Fibroblast of skin of scalp (primary cell): ENCODE results near the gene ARL8A.
A peak's percentile ranks its signal among the peaks of the same experiment; 100 is the strongest.
"Not testable (repeated sequence)": the region's sequence is repeated elsewhere in the genome, so short reads cannot be mapped to it uniquely, and the experiment has no call there.

ENCODE experiments used
- DNase-seq: peaks from one replicate; pipeline ENCODE4 v3.0.0-alpha.2; 2013

The ARL8A gene

GRCh38 chr1:202158810-202159533, 14.4 kb upstream of the ARL8A start:
- no peak for DNase-seq

GRCh38 chr1:202157945-202158344, 13.4 kb upstream of the ARL8A start:
- no peak for DNase-seq

GRCh38 chr1:202156590-202156989, 12.1 kb upstream of the ARL8A start:
- DNase-seq = no peak

GRCh38 chr1:202155478-202156021, 11.0 kb upstream of the ARL8A start:
- no peak for DNase-seq

GRCh38 chr1:202154766-202155477, 10.4 kb upstream of the ARL8A start:
- peak; percentile 60 for DNase-seq

GRCh38 chr1:202154148-202154765, 9.7 kb upstream of the ARL8A start:
- DNase-seq = no peak

GRCh38 chr1:202153284-202153683, 8.7 kb upstream of the ARL8A start:
- no peak for DNase-seq

GRCh38 chr1:202152399-202152798, 7.9 kb upstream of the ARL8A start:
- no peak for DNase-seq

GRCh38 chr1:202151045-202151444, 6.5 kb upstream of the ARL8A start:
- DNase-seq = no peak

- no peak for DNase-seq
These were observed 6.1 kb upstream of the ARL8A start for GRCh38 chr1:202150602-202151001.

- no peak for DNase-seq
These were observed 5.7 kb upstream of the ARL8A start for GRCh38 chr1:202150187-202150586.

GRCh38 chr1:202149566-202149965, 5.0 kb upstream of the ARL8A start:
- peak; percentile 38 for DNase-seq

- DNase-seq = no peak
These were observed 3.9 kb upstream of the ARL8A start for GRCh38 chr1:202148391-202148790.

- DNase-seq = no peak
These were observed 2.5 kb upstream of the ARL8A start for GRCh38 chr1:202146993-202147392.

GRCh38 chr1:202146279-202146678, 1.7 kb upstream of the ARL8A start:
- no peak for DNase-seq

- not testable (repeated sequence) for DNase-seq
These were observed 1.2 kb upstream of the ARL8A start for GRCh38 chr1:202145744-202146140.

- DNase-seq = no peak
These were observed 669 bp upstream of the ARL8A start for GRCh38 chr1:202145068-202145743.

- peak; percentile 33 for DNase-seq
These were observed 652 bp downstream of the ARL8A start for GRCh38 chr1:202143768-202144401.

- no peak for DNase-seq
These were observed 1.3 kb downstream of the ARL8A start for GRCh38 chr1:202143011-202143767.

GRCh38 chr1:202141468-202141867, 3.1 kb downstream of the ARL8A start:
- DNase-seq = not testable (repeated sequence)

- no peak for DNase-seq
These were observed 3.7 kb downstream of the ARL8A start for GRCh38 chr1:202140833-202141232.
